Spinal cord (tissue), 10 donors: Measurements from ENCODE around the gene SSH2. TPM values are rescaled to one million over a fixed set of nuclear protein-coding genes. Genes with fewer than 3 reads are reported as not detected.

ENCODE experiments used
- DNase-seq, 6 donors: peaks; one replicate each; pipeline versions ENCODE4 v3.0.0 to v3.0.0-alpha.2; 2013 to 2015; ENCODE audit warnings: low spot score in 6 of 6, low read depth in 4 of 6
- H3K27ac ChIP-seq: one replicate; pipeline ENCODE4 v1.5.1; 2013; ENCODE audit warnings: low read depth, low read length, control low read depth
- H3K27me3 ChIP-seq: one replicate; pipeline ENCODE4 v1.6.1; 2013; ENCODE audit warnings: low read length; ENCODE audit not compliant: control insufficient read depth, insufficient read depth
- H3K36me3 ChIP-seq: one replicate; pipeline ENCODE4 v1.6.1; 2013; ENCODE audit warnings: low read length; ENCODE audit not compliant: control insufficient read depth, insufficient read depth
- H3K4me1 ChIP-seq: one replicate; pipeline ENCODE4 v1.6.1; 2013; ENCODE audit warnings: low read length; ENCODE audit not compliant: control insufficient read depth, insufficient read depth
- H3K4me3 ChIP-seq: one replicate; pipeline ENCODE4 v1.5.1; 2013; ENCODE audit warnings: low read depth, low read length, control low read depth
- H3K9me3 ChIP-seq: one replicate; pipeline ENCODE4 v1.6.1; 2013; ENCODE audit warnings: low read length; ENCODE audit not compliant: control insufficient read depth, insufficient read depth
- WGBS: methylation state at CpG from one replicate; pipeline ENCODE4 v1.1.5; 2013; ENCODE audit warnings: missing lambda C conversion rate; ENCODE audit not compliant: insufficient coverage; 5-methylcytosine and 5-hydroxymethylcytosine counted together
- polyA plus RNA-seq, 2 donors: library from polyadenylated mRNA; unstranded; fragments of 120-200 nt; gene quantifications; one replicate each; pipeline ENCODE4 v1.2.1, GENCODE V29; 2013; ENCODE audit not compliant: insufficient read length in 2 of 2
- total RNA-seq, 2 donors: library from RNA; depleted of rRNA in 1 of 2; stranded (reverse); fragments of 120-200 nt in 1 of 2; fragments of >200 nt in 1 of 2; gene quantifications; one replicate each; pipeline versions ENCODE4 v1.2.3 to v1.2.4, GENCODE V29; 2013 to 2014
- donor health status: healthy.

SSH2 gene
- total and polyA plus RNA-seq, 4 donors: 22.5 to 26.6 (median 23.4) TPM

DNA sequence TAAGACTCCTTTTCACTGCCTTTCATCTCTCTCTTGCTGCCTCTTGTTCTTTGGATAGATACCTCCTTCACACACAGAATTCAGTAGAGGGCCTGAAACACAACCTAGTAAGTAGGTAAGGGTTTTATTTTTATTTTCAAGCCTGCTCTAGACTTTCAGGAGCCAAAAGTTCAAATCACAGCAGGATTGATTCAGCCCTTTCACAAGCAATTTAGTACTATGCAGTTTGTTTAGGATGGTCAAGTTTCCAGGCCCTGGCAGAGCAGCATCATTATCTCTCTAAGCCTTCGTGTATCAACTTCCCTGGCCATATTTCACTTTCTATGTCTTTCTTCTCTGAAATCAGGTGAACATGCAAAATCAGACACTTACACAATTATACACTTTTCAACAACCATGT lies 158.5 kb downstream of the SSH2 start:
- 33% methylated on average over 1 of the region's 1 CpG for WGBS
- peak in 2 of 6 donors; percentile 19 to 46 for DNase-seq

DNA sequence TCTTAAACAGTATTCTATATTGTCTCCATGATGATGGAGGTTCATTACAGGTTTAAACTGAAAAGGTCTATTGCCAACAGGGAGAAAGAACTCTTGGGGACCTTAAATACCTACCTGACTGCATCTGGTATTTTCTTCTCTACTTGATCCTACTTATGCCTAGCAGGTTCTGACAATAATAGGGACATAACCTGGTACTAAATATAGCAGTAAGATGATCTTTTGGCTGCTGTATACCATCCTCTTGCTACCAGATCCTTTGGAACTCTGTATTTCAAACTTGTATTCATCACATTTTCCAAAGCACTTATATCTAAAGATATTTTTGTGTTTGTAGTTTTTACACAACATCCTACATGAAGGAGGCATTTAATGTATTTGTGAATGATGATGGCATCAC lies 160.8 kb downstream of the SSH2 start:
- no peak overlapping the region for H3K27ac ChIP-seq
- no peaks in the 10 kb centered on the region for H3K27me3 ChIP-seq
- H3K4me3 ChIP-seq: no peak overlapping the region
- H3K9me3 ChIP-seq: no peaks in the 10 kb centered on the region
- DNase-seq: no peak
- H3K36me3 ChIP-seq: no peaks in the 10 kb centered on the region
- no peaks in the 10 kb centered on the region for H3K4me1 ChIP-seq

More for the DNA sequence above, 158.5 kb downstream of the SSH2 start:
- Histone ChIP-seq H3K36me3 (no peaks in the 10 kb centered on the region), H3K4me3 (no peak overlapping the region), H3K4me1 (no peaks in the 10 kb centered on the region), H3K27ac (no peak overlapping the region), H3K27me3 (no peaks in the 10 kb centered on the region), H3K9me3 (no peaks in the 10 kb centered on the region)

GRCh38 chr17:29766796-29767327 lies 163.2 kb downstream of the SSH2 start:
- H3K27ac ChIP-seq: no peak overlapping the region
- no peak overlapping the region for H3K4me3 ChIP-seq
- H3K27me3 ChIP-seq: no peaks in the 10 kb centered on the region
- H3K4me1 ChIP-seq: no peaks in the 10 kb centered on the region
- H3K9me3 ChIP-seq: no peaks in the 10 kb centered on the region
- H3K36me3 ChIP-seq: no peaks in the 10 kb centered on the region
- no peak for DNase-seq

GRCh38 chr17:29764748-29765147 lies 165.3 kb downstream of the SSH2 start:
- Histone ChIP-seq H3K9me3 (no peaks in the 10 kb centered on the region), H3K4me3 (no peak overlapping the region), H3K27me3 (no peaks in the 10 kb centered on the region), H3K36me3 (no peaks in the 10 kb centered on the region), H3K4me1 (peaks cover 5% of the 10 kb centered on the region), H3K27ac (no peak overlapping the region)
- no peak for DNase-seq
- WGBS: 100% methylated on average over 1 of the region's 1 CpG

DNA sequence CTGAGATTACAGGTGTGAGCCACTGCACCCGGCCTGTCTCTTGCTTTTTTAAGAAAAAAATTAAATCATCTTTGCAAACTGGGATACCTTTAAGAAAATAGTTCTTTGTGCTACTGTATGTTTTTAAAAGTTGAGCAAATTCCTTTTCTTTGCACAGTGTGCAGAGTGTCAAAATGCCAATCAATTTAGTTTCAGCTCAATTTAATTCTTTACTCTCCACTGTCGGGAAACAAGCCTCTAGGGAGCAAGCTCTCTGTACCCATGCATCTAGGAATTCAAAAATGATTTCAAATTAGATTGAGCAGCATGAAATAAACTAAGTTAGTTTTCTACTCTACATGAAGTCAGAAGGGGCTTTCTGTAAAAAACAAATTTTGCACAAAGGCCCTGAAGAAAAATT lies 165.8 kb downstream of the SSH2 start:
- no peak overlapping the region for H3K4me3 ChIP-seq
- no peaks in the 10 kb centered on the region for H3K27me3 ChIP-seq
- peaks cover 5% of the 10 kb centered on the region for H3K4me1 ChIP-seq
- H3K9me3 ChIP-seq: no peaks in the 10 kb centered on the region
- WGBS: no CpG with 5 or more reads among the region's 2 CpGs
- H3K36me3 ChIP-seq: no peaks in the 10 kb centered on the region
- DNase-seq: peak in 1 of 6 donors; percentile 28
- H3K27ac ChIP-seq: no peak overlapping the region

DNA sequence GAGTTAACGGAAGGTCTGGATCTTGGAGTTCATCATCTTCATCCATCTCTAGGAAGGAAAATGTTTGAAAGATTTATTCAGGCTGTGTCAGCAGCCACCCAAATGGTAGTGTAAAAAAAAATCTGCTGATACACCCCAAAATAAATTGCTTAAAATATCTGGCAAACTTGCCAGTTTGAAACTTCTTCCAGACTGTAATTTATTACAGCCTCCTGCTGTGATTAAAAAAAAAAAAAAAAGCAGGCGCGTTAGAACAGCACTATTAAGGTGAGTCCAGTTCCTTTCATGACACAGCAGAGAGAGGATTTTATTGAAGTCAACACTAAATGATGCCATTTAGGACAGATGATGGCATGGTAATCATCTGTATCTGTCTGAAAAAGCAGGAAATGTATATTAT lies 166.8 kb downstream of the SSH2 start:
- Histone ChIP-seq H3K4me1 (peaks cover 5% of the 10 kb centered on the region), H3K4me3 (no peak overlapping the region), H3K9me3 (no peaks in the 10 kb centered on the region), H3K36me3 (no peaks in the 10 kb centered on the region), H3K27me3 (no peaks in the 10 kb centered on the region), H3K27ac (no peak overlapping the region)
- DNase-seq: no peak
- no CpG with 5 or more reads among the region's 3 CpGs for WGBS

DNA sequence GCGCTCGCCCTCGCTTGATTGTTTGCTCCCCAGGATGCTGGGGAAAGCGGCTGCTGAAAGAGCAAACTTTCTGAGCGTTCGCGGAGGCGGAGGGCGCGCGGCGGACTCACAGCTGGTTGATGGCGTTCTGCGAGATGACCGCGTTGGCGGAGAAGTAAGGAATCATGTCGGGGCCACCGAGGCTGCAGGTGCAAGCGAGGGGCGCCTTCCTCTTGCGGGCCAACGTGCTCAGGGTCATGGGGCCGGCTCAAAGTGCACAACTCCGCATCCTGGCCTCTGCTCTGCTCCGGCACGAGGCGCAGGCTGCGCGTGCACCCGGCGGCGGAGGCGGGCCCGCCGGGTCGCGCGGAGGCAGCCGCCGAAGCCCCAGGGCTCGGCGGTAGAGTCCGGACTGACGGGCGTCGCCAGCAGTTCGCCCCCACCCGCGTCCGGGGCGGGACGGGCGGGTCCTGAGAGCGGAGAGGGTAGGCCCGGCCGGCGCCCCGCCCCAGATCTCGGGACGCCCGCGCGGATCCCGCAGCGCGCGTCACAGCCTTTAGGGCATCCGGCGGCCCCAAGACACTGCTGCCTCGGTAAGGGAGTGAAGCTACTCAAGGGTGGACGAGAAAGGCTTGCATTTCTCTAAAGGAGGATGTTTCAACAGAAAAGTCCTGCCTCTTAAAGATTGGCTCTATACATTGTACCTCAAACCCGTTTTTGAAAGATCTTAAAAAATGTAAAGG lies 168.8 kb downstream of the SSH2 start:
- Histone ChIP-seq H3K9me3 (no peaks in the 10 kb centered on the region), H3K36me3 (no peaks in the 10 kb centered on the region), H3K27ac (peak overlapping the region; percentile 58), H3K27me3 (no peaks in the 10 kb centered on the region), H3K4me3 (peak overlapping the region; percentile 66), H3K4me1 (peaks cover 5% of the 10 kb centered on the region)
- whole genome bisulfite sequencing: under 1% methylated on average over 68 of the region's 73 CpGs
- peak in 4 of 6 donors; percentile 38 to 78 (median 56) for DNase-seq

DNA sequence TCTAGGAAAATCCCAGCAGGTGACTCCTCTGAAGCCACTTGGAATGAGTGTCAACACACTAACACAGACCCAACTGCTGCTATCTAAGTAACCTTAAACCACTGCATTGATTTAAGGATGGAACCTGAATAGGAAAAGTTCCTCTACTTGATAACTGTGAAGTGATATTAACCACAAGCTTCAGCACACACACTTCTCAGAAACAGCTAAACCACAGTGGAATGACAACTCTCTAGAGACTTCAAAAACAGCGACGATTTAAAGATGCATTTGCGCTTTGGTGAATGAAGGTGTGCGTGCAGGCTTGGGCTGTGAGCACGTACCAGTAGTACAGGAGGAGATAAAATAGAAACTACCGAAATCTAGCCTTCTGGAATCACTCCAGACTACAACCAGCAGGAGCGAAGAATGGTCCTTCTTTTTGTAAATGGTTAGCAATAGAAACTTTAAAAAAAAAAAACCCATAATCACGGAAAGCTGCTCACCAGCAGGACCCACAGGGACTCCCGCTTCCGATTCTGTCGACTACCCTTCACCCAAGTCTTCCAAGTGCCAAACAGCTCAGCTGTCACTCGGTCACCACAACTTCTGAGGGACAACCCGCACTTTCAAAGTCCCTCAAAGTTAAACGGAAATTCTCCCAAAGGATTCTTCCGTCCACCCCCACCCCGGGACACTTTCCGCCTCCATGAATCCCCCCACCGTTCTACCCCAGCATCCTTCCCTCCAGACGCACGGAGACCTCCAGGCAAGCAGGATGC lies 169.6 kb downstream of the SSH2 start:
- DNase-seq: peak in 2 of 6 donors; percentile 7 to 35
- Histone ChIP-seq H3K27me3 (no peaks in the 10 kb centered on the region), H3K4me1 (peaks cover 5% of the 10 kb centered on the region), H3K9me3 (no peaks in the 10 kb centered on the region), H3K36me3 (no peaks in the 10 kb centered on the region), H3K27ac (peak overlapping the region; percentile 58), H3K4me3 (peak overlapping the region; percentile 66)
- WGBS: 0% methylated on average over 13 of the region's 20 CpGs

DNA sequence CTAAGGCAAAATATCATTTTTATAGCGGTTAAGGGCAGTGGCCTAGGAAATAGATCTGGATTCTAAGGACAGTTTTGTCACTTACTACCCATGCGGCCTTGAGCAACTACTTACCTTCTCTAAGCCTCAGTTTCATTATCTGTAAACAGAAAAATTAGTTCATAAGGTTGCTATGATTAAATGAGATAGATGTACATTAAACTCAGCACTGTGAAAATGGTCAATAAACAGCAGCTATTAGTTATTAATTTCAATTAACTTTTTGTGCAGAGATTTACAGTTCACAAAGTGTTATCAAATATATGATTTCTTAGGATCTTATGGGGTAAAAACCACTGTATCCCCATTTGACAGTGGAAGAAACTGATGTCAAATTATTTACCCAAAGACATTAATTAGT lies 171.8 kb downstream of the SSH2 start:
- H3K36me3 ChIP-seq: peaks cover 4% of the 10 kb centered on the region
- H3K27ac ChIP-seq: no peak overlapping the region
- no CpG with 5 or more reads among the region's 2 CpGs for WGBS

DNA sequence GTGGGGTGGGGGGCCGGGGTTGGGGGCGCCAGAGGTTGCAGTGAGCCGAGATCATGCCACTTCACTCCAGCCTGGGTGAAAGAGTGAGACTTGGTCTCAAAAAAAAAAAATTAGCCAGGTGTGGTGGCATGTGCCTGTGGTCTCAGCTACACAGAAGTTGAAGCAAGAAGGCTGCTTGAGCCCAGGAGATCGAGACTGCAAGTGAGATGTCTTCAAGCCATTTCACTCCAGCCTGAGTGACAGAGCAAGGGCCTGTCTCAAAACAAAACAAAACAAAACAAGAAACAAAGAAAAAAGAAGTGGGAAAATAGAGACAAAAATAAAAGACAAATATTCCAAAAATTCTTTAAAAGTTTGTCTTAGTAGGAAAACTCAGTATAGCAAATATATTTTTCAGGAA lies 172.2 kb downstream of the SSH2 start:
- Histone ChIP-seq H3K4me3 (no peak overlapping the region), H3K4me1 (peaks cover 5% of the 10 kb centered on the region), H3K27me3 (no peaks in the 10 kb centered on the region), H3K27ac (no peak overlapping the region), H3K36me3 (peaks cover 6% of the 10 kb centered on the region), H3K9me3 (no peaks in the 10 kb centered on the region)
- 67% methylated on average over 1 of the region's 4 CpGs for WGBS
- DNase-seq: no peak

More for the DNA sequence above, 171.8 kb downstream of the SSH2 start:
- no peaks in the 10 kb centered on the region for H3K9me3 ChIP-seq
- no peak for DNase-seq
- H3K4me3 ChIP-seq: no peak overlapping the region
- peaks cover 5% of the 10 kb centered on the region for H3K4me1 ChIP-seq
- no peaks in the 10 kb centered on the region for H3K27me3 ChIP-seq
